Measurements from ENCODE around the gene RPS6KC1.

GRCh38 chr1:213274140-213274539 lies 223.1 kb downstream of the RPS6KC1 start:
- no peak for TF ChIP-seq NFIC (IDR thresholded peaks at IDR 0.05)
- TF ChIP-seq CTCF (IDR thresholded peaks at IDR 0.05 in 2 of 3, conservative IDR thresholded peaks at IDR 0.05 in 1 of 3; ENCODE audit: insufficient read depth in 2 of 3, low read depth in 1 of 3, low read length in 3 of 3): no peak
- TF ChIP-seq POLR2A (conservative IDR thresholded peaks at IDR 0.05): no peak
- TF ChIP-seq YY1 (IDR thresholded peaks at IDR 0.05; ENCODE audit: borderline replicate concordance in 1 of 3, control insufficient read depth in 1 of 3, extremely low read depth in 1 of 3, insufficient read depth in 3 of 3, insufficient read length in 1 of 3, insufficient replicate concordance in 2 of 3, low read depth in 1 of 3, low read length in 2 of 3): no peak
- no peak for TF ChIP-seq ZC3H11A (IDR thresholded peaks at IDR 0.05; ENCODE audit: low read depth, low read length)
- no peak for TF ChIP-seq THRB (CRISPR knock-in tag; conservative IDR thresholded peaks at IDR 0.05)
- no peak for TF ChIP-seq CEBPB (tag; IDR thresholded peaks at IDR 0.05)
- no peak for TF ChIP-seq ATF7 (IDR thresholded peaks at IDR 0.05)

Measured in K562 (cell line).